NCI-H82 treated with DMSO at 0.1 percent for 48 hours (cell line): ENCODE measurements around the gene MAGI3.

Experiments
- DNase-seq: peaks from one replicate; lab custom pipeline; 2025; ENCODE audit not compliant: unreplicated experiment; lab: John Stamatoyannopoulos, UW

MAGI3 gene

DNA sequence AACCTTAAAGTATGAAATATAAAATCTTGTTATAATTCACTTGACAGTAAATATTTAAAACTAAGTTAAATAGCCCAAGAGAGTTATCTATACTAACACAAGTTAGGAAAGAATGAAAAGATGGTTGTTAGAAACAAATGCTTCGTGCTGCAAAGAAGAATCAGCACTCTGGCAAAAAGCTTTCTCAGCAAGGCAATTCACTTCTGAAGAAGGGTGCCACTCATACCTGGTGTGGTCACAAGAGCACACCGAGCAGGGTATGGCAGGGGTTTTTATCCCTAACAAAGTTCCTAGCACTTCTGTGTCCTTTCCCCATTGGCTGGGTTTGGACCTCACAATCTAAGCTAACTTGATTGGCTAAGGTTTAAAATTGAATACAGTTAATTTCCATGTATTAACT is 121.0 kb downstream of the MAGI3 start:
- no peak for DNase-seq

GRCh38 chr1:113515498-113515897 is 125.2 kb downstream of the MAGI3 start:
- no peak for DNase-seq

DNA sequence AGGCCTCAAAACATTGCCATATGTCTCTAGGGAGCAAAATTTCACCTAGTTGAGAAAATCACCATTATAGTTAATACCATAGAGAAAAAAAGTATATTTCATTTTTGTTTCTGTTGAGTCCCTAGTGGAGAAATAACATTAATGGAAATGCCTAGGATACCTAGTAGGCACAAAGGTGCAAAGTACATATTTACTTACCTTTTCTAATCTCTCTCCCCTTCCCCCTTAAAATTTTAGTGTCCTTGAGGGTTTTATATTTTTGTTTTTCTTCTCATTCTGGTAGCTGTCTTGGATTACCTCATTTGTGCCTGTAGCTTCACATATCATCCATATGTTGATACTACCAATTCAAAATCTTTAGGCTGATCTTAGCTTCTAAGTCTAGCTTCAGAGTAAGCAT is 127.0 kb downstream of the MAGI3 start:
- no peak for DNase-seq

GRCh38 chr1:113517983-113518382 is 127.7 kb downstream of the MAGI3 start:
- DNase-seq: no peak

DNA sequence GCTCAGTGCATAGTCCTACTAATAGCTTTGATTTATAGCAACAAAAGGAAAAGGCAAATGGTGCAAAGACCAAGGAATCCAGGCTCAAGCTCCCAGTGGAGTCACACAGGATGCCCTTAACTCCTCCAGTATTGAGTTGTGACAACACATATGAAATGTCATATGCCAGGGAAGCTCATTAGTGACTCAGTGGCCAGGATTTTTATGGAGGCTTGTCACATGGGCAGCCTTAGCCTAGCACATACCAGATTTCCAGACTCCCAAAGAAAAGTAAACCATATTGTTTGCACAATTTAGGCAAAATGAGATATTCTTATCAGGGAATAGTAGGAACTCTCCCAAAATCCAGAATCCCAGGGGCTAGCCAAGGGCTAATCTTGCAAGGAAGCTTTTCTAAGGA is 129.2 kb downstream of the MAGI3 start:
- no peak for DNase-seq

- no peak for DNase-seq
These were observed 139.7 kb downstream of the MAGI3 start for GRCh38 chr1:113530021-113530420.

GRCh38 chr1:113531321-113531720 is 141.0 kb downstream of the MAGI3 start:
- DNase-seq: no peak

GRCh38 chr1:113533061-113533460 is 142.7 kb downstream of the MAGI3 start:
- DNase-seq: no peak

DNA sequence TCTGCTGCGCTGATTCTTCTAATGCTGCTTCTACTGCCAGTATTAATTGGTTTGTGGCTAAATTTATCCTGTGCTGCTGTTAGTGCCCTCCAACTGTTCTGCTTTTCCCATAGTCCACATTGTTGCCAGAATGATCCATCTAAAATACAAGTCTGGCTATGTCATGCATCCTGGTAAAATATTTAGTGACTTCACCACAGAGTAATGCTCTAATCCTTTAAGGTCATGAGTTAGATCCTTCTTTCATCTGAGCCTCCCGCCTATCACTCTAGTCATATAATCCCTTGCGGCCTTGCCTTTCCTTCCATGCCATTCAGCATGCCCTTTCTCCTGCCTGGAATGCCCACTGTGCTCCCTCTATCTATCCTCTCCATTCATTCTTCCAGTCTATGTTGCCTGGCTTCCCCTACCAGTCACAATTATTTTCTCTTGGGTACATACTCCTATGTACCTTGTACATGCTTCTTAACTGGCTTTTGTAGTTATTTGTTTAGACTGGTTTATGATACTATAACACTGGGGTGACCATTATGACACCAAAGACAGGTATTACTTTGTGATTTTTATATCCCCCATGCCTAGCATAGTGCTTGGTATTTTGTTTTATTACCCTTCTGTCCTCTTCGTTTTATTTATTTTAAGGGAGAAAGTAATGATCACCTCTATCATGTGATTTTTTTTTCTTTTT is 144.0 kb downstream of the MAGI3 start:
- peak; percentile 83 for DNase-seq

DNA sequence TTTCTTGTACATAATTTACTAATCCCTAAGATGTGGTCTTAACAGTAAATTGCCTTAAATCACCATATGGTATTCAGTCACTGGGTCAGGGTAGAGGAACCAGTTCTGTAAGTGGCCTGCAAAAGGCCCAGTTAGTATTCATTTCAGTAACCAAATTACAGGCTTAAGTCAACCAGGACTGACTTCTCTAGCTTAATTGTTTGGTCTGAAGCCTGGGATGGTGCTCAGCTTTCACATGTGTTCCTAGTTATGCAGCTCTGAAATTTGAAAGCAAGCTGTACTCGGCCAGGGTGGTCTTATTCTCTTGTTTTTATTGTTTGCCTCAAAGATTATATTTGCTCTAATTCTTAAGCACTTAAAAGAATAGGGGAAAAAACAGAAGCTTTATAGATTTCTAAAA is 144.6 kb downstream of the MAGI3 start:
- peak; percentile 72 for DNase-seq

- DNase-seq: no peak
These were observed 146.0 kb downstream of the MAGI3 start for GRCh38 chr1:113536182-113536780.

DNA sequence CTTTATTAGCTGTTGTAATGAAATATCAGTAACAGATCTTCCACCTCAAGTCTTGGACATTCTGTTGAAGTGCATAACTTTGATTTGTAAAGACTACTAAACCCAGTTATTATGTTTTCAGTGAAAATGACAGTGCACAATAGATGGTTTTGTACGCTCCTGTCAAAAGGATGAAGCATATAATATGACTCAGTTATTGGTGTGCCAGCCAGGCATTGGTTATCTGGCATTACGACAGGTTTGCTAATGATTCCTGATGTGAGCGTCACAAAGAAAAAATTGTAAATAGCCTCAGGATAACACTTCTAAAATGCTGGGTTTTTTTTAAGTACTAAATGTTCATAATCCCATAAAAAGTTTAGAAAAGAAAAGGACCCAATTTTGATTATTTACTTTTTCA is 147.9 kb downstream of the MAGI3 start:
- no peak for DNase-seq

- no peak for DNase-seq
These were observed 150.0 kb downstream of the MAGI3 start for GRCh38 chr1:113540335-113540734.

GRCh38 chr1:113541106-113541505 is 150.8 kb downstream of the MAGI3 start:
- DNase-seq: no peak

GRCh38 chr1:113542221-113542701 is 151.9 kb downstream of the MAGI3 start:
- DNase-seq: no peak

GRCh38 chr1:113543110-113543509 is 152.8 kb downstream of the MAGI3 start:
- DNase-seq: no peak

- DNase-seq: no peak
These were observed 154.9 kb downstream of the MAGI3 start for GRCh38 chr1:113545210-113545609.

DNA sequence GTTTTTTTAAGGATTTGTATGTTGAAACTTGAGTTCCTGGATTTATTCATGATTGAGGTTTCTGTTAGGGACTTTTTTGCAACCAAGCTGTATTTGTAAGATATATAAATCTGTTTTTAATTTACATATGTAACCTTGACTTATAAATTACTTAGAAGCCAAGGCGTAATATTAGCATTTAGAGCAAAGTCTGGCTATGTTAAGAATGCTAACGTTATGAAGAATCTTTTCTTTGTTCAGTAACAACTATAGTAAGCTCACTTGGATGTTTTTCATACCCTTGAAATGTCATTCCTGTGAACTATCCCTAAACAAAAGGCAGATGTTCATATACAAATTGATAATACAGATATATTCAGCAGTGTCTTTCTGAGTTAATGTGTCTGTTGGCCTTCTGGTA is 155.3 kb downstream of the MAGI3 start:
- no peak for DNase-seq

DNA sequence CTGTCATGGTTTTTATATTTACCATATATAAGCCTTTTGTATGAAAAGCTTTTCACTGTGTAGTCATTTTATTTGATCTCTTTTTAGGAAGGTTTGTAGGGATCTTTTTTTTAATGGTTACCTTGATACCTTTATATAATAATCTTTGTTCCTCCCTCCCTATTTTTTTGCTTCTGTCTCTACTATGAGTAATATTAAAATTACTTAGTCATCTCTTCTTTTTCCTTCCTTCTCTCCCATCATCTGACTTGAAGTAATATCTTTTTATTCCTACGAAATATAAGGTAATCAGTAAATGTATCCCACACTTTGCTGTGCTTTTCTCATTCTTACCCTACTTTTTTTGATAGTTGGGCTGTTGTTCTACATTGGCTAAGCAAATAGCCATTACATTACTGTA is 161.4 kb downstream of the MAGI3 start:
- DNase-seq: no peak

DNA sequence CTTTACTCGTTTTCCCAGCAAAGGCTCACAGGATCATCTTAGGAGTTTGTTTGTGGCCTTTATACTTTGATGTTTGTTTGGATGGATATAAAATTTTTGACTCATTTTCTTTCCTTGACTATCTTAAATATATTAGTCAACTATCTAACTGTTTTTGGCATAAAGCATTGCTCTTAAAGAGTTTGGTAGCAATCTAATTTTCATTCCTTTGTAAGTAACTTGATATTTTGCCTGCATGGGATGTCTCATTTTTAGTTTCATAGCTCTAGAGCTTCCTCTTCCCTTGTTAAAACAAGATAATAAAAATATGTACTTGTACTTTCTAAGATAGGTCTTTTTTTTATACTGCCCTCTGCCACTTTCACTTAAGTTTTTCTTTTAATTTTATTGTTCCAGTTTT is 161.9 kb downstream of the MAGI3 start:
- DNase-seq: no peak

GRCh38 chr1:113557187-113557586 is 166.9 kb downstream of the MAGI3 start:
- DNase-seq: no peak

GRCh38 chr1:113565621-113566020 is 175.3 kb downstream of the MAGI3 start:
- DNase-seq: no peak

DNA sequence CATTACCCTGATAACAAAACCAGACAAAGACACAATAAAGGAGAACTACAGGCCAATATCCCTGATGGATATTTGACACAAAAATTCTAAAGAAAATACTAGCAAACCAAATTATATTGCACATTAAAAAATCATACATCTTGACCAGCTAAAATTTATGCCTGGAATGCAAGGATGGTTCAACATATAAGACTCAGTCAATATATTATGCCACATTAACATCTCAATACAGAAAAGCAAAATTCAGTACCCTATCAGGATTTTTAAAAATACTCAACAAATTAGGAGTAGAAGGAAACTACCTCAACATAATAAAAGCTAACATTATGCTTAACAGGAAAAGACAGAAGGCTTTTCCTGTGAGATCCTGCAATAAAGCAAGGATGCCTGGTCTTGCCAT is 177.1 kb downstream of the MAGI3 start:
- DNase-seq: no peak
